ENCODE measurements around the gene HYOU1. TPM values are rescaled to one million over a fixed set of nuclear protein-coding genes. Genes with fewer than 3 reads are reported as not detected.
A peak's percentile ranks its signal among the peaks of the same experiment; 100 is the strongest.

HYOU1 gene
- total and polyA plus RNA-seq, 2 experiments from 2014 or later = 103 to 125 TPM

- Histone ChIP-seq H3K27me3 (no peaks in the 10 kb centered on the region), H3K36me3 (peaks cover 22% of the 10 kb centered on the region), H3K9me3 (ENCODE audit: low read depth) (no peaks in the 10 kb centered on the region), H3K4me3 (peak overlapping the region; percentile 51), H3K4me1 (ENCODE audit: low read depth) (peaks cover 10% of the 10 kb centered on the region), H3K27ac (peak overlapping the region; percentile 97)
- TF ChIP-seq, protein P1, sequence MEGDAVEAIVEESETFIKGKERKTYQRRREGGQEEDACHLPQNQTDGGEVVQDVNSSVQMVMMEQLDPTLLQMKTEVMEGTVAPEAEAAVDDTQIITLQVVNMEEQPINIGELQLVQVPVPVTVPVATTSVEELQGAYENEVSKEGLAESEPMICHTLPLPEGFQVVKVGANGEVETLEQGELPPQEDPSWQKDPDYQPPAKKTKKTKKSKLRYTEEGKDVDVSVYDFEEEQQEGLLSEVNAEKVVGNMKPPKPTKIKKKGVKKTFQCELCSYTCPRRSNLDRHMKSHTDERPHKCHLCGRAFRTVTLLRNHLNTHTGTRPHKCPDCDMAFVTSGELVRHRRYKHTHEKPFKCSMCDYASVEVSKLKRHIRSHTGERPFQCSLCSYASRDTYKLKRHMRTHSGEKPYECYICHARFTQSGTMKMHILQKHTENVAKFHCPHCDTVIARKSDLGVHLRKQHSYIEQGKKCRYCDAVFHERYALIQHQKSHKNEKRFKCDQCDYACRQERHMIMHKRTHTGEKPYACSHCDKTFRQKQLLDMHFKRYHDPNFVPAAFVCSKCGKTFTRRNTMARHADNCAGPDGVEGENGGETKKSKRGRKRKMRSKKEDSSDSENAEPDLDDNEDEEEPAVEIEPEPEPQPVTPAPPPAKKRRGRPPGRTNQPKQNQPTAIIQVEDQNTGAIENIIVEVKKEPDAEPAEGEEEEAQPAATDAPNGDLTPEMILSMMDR (IDR thresholded peaks at IDR 0.05; ENCODE audit: low read depth, low read length) = peak; percentile 54
- DNase-seq (ENCODE audit: low read depth in 1 of 2, low spot score in 1 of 2) = peak in 1 of 2 donors; percentile 61
These were observed 43.4 kb upstream of the HYOU1 start for GRCh38 chr11:119100246-119100970.

GRCh38 chr11:119099711-119100110 lies 42.7 kb upstream of the HYOU1 start:
- no peaks in the 10 kb centered on the region for H3K27me3 ChIP-seq
- no peaks in the 10 kb centered on the region for H3K9me3 ChIP-seq (ENCODE audit: low read depth)
- H3K4me3 ChIP-seq = no peak overlapping the region
- no peak overlapping the region for H3K27ac ChIP-seq
- H3K36me3 ChIP-seq = peaks cover 22% of the 10 kb centered on the region
- TF ChIP-seq, protein P1 (IDR thresholded peaks at IDR 0.05; ENCODE audit: low read depth, low read length) = no peak
- DNase-seq (ENCODE audit: low read depth in 1 of 2, low spot score in 1 of 2) = no peak
- peaks cover 10% of the 10 kb centered on the region for H3K4me1 ChIP-seq (ENCODE audit: low read depth)

- no peaks in the 10 kb centered on the region for H3K27me3 ChIP-seq
- TF ChIP-seq, protein P1 (IDR thresholded peaks at IDR 0.05; ENCODE audit: low read depth, low read length) = no peak
- H3K4me3 ChIP-seq = peak overlapping the region; percentile 74
- H3K4me1 ChIP-seq (ENCODE audit: low read depth) = peaks cover 12% of the 10 kb centered on the region
- peak overlapping the region; percentile 93 for H3K27ac ChIP-seq
- H3K36me3 ChIP-seq = peaks cover 32% of the 10 kb centered on the region
- no peaks in the 10 kb centered on the region for H3K9me3 ChIP-seq (ENCODE audit: low read depth)
- peak; percentile 99 to 100 for DNase-seq (ENCODE audit: low read depth in 1 of 2, low spot score in 1 of 2)
These were observed 38.3 kb upstream of the HYOU1 start for GRCh38 chr11:119095066-119095880.

GRCh38 chr11:119094816-119095065 lies 37.7 kb upstream of the HYOU1 start:
- no peaks in the 10 kb centered on the region for H3K9me3 ChIP-seq (ENCODE audit: low read depth)
- H3K27ac ChIP-seq = peak overlapping the region; percentile 93
- peak; percentile 86 to 87 for DNase-seq (ENCODE audit: low read depth in 1 of 2, low spot score in 1 of 2)
- TF ChIP-seq, protein P1 (IDR thresholded peaks at IDR 0.05; ENCODE audit: low read depth, low read length) = peak; percentile 78
- peaks cover 10% of the 10 kb centered on the region for H3K4me1 ChIP-seq (ENCODE audit: low read depth)
- H3K36me3 ChIP-seq = peaks cover 32% of the 10 kb centered on the region
- peak overlapping the region; percentile 74 for H3K4me3 ChIP-seq
- no peaks in the 10 kb centered on the region for H3K27me3 ChIP-seq

DNA sequence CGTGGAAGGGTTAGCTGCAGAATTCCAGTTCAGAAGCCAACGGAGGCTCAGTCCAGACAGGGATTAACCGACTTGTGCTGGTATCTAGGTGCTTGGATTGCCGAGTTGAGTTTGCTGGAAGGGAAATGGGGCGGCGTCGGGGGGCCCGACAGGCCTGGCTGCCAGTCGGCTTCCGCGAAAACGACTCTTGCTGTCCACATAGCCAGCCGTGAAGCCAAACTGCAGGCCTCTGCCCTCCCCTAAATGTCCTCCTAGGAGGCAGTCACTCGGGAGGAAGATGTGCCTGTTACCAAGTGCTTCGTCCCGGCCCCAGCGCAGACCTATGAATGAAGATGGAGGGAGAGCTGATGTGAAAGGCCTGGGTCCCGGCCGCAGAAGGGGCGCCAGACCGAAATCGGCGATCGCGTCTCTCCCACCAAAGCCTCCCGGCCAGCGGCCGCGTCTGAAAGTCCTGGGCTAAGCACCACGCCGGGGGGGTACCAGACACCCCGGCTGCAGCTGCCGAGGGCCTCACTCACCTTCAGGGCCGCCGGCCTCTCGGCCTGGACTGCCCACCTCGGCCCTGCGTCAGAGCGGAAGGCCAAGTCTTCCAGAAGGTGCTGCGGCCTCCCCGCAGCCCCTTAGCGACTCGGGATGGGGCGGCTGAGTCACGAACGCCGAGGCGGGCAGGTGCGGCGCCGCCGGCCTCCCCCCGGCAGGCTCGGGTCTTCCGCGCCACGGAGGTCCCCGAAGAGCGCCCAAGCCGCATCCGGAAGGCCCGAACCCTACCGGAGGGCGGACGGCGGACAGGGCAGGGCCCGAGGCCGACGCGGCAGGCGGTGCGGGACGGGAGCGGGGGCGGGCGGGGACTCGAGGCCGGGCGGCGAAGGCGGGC lies 37.2 kb upstream of the HYOU1 start:
- Histone ChIP-seq H3K27ac (peak overlapping the region; percentile 93), H3K27me3 (no peaks in the 10 kb centered on the region), H3K36me3 (peaks cover 33% of the 10 kb centered on the region), H3K4me1 (ENCODE audit: low read depth) (peaks cover 10% of the 10 kb centered on the region), H3K9me3 (ENCODE audit: low read depth) (no peaks in the 10 kb centered on the region), H3K4me3 (peak overlapping the region; percentile 74)
- DNase-seq (ENCODE audit: low read depth in 1 of 2, low spot score in 1 of 2) = peak; percentile 45 to 49
- TF ChIP-seq, protein P1 (IDR thresholded peaks at IDR 0.05; ENCODE audit: low read depth, low read length) = no peak
